Activated T-cell treated with anti-CD3 and anti-CD28 coated beads, Interleukin-2, amount 50 U/mL, for 4 hours (primary cell): Measurements from ENCODE around the gene POU3F2. TPM values are rescaled to one million over a fixed set of nuclear protein-coding genes. Genes with fewer than 3 reads are reported as not detected.

Experiments used
- ATAC-seq, 2 donors: fragments of 200-7000 bp; cut with Tn5 transposase; one replicate each; pipeline ENCODE4 v1.10.0; 2021
- DNase-seq: peaks from one replicate; pipeline ENCODE4 v3.0.0-alpha.2; 2020
- H3K27me3 Mint-ChIP-seq: one replicate; pipeline ENCODE4 v1.8.0; 2021; ENCODE audit warnings: low read depth, mixed read lengths
- H3K36me3 Mint-ChIP-seq: one replicate; pipeline ENCODE4 v1.8.0; 2022; ENCODE audit warnings: mixed read lengths; ENCODE audit not compliant: insufficient read depth
- H3K4me1 Mint-ChIP-seq: one replicate; pipeline ENCODE4 v1.8.0; 2021; ENCODE audit warnings: low read depth, mixed read lengths
- H3K4me3 Mint-ChIP-seq: one replicate; pipeline ENCODE4 v1.8.0; 2021; ENCODE audit warnings: mild to moderate bottlenecking, moderate library complexity, mixed read lengths
- H3K9me3 Mint-ChIP-seq: one replicate; pipeline ENCODE4 v1.8.0; 2021; ENCODE audit warnings: mixed read lengths
- total RNA-seq, 3 donors: library from RNA; stranded (reverse); gene quantifications; one replicate each; pipeline ENCODE4 v1.2.1, GENCODE V29; 2021

Gene POU3F2
- not detected for total RNA-seq

DNA sequence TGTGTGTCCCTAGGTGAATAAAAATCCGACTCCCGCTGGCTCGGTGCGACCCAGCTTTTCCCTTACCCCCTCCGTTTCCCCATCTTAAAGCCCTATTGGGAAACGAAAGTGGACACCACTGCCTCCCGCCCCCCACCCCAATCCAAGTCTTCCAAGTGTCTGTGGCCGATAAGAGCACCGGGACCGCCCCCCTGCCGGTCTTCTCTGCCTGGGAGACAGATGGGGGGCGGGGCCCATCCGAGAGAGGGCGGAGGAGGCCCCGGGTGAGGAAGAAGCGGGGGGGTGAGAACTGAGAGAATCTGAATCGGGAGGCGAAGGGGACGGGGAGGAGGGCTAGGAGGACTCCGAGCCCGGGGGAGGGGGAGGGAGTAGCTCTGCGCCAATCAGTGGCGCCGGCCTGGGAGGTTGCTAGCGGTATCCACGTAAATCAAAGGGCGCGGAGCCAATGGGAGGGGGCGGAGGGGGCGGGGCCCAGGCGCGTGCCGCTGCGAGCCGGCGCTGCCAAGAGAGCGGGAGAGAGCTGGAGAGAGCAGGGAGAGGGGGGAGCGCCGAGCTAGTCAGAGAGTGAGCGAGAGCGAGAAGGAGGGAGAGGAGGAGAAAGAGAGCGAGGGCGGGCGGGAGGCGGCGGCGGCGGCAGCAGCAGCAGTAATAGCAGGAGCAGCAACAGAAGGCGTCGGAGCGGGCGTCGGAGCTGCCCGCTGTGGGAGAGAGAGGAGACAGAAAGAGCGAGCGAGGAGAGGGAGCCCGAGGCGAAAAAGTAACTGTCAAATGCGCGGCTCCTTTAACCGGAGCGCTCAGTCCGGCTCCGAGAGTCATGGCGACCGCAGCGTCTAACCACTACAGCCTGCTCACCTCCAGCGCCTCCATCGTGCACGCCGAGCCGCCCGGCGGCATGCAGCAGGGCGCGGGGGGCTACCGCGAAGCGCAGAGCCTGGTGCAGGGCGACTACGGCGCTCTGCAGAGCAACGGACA lies at the start of gene POU3F2:
POU3F2 (plus strand) TSS at position 515 of the 972 bp plus-strand sequence; CDS start at position 815, 300 bp downstream.
- Mint-ChIP-seq H3K4me1 (peaks cover 37% of the 10 kb centered on the region), H3K36me3 (no peaks in the 10 kb centered on the region), H3K9me3 (no peaks in the 10 kb centered on the region), H3K27me3 (peaks cover 75% of the 10 kb centered on the region), H3K4me3 (peak within 1 kb of the TSS; percentile 86)
- DNase-seq (peak; percentile 58), ATAC-seq (peak; percentile 76 to 78)

DNA sequence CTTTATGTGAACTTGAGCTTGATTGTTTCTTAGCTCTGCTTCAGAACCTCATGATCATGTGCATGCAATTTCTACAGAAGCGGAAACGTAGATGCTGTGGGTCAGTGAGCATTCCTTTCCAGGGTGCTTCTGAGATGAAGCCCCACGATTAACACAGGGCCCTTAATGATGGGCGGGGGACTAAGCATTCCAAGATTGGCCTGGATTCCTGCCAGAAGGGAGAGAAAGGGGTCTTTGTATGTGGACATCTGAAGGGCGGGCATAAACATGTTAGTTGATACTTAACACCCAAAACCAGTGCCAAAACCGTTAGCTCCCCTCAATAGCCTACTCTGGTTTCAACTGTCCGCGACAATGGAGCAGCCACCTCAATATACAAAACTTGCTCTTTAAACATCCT lies 46.9 kb upstream of the POU3F2 start:
- ATAC-seq: no peak
- Mint-ChIP-seq H3K9me3 (no peaks in the 10 kb centered on the region), H3K36me3 (no peaks in the 10 kb centered on the region), H3K4me3 (no peak overlapping the region), H3K4me1 (no peaks in the 10 kb centered on the region), H3K27me3 (peaks cover 32% of the 10 kb centered on the region)
- DNase-seq: no peak

DNA sequence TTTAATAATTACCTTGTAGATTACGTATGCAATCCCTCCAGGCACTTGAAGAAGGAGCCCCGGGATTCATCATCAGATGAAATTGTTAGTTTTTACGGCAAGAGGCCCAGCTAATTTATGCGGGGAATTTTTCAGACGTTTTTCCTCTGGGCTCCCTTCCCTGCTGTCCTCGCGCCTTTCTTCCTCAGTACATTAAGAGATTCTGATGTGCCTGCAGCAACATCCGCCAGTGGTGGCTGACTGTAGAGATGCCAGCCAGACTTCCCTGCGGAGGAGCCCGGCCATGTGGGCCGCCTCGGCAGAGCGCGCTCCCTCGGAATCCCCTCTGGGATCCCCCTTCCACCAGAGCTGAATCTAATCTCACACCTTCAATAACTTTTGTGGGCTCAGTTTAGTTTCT lies 46.4 kb upstream of the POU3F2 start:
- no peaks in the 10 kb centered on the region for H3K4me1 Mint-ChIP-seq
- ATAC-seq (no peak), DNase-seq (no peak)
- no peak overlapping the region for H3K4me3 Mint-ChIP-seq
- peaks cover 30% of the 10 kb centered on the region for H3K27me3 Mint-ChIP-seq
- no peaks in the 10 kb centered on the region for H3K9me3 Mint-ChIP-seq
- H3K36me3 Mint-ChIP-seq: no peaks in the 10 kb centered on the region

DNA sequence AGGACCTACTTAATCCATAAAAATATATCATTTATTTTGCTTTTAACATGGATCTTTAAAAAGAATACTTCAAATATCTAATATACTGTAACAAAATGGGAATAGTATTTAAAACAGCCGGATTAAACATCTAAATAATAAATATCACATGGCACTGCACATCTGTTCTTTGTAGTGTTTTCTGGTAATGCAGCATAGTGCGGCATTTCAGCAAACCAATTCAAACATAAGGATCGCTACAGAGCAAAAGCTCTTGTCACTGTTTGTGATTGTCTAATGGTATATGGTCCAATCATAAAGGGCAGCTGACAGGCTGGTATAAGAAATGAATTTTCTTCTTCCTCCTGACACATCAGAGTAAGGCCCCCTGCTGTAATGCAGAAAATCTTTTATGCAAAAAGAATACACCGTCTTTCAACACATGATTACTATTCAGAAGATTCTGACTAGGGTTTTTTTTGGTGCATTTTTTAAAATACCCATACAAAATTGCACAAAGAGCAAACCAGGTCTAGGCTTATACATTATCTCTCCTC lies 40.0 kb upstream of the POU3F2 start:
- H3K36me3 Mint-ChIP-seq: no peaks in the 10 kb centered on the region
- ATAC-seq (no peak), DNase-seq (no peak)
- no peaks in the 10 kb centered on the region for H3K9me3 Mint-ChIP-seq
- H3K27me3 Mint-ChIP-seq: peaks cover 17% of the 10 kb centered on the region
- no peaks in the 10 kb centered on the region for H3K4me1 Mint-ChIP-seq
- H3K4me3 Mint-ChIP-seq: no peak overlapping the region

DNA sequence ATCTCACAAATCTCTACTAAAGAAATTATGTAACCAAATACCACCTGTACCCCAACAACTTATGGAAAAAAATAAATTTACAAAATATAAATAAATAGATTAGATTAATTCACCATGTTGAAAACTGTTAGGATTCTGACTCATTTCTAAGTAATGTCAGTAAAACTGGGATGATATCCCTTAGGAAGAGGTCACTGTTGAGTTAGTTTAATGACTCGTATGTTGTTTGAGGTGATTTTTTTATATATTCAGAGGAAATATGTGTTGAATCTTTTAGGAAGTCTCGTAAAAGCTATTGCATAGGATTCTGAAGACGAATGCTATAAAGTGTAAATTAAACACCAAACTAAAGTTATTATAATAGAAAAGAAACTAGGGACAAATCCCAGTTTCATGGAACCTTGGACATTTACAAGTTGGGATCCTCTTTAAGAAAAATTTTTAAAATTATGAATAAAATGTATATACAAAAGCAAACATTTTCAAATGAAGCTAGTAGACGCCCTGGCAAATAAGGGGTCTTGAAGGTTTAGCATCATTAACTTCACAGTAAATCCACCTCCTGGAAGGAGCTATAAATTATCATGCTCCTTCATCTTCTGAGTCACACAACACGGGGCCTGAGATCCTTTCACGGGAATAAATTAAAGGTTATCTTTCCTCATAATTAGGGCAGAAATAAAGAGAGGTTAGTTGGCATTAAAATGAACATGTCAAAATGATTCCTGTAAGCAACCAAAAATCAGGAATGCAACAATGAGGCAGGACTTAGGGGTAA lies 37.0 kb upstream of the POU3F2 start:
- Mint-ChIP-seq H3K9me3 (no peaks in the 10 kb centered on the region), H3K27me3 (peaks cover 15% of the 10 kb centered on the region), H3K4me1 (no peaks in the 10 kb centered on the region), H3K36me3 (no peaks in the 10 kb centered on the region), H3K4me3 (no peak overlapping the region)
- no peak for DNase-seq
- ATAC-seq: no peak

DNA sequence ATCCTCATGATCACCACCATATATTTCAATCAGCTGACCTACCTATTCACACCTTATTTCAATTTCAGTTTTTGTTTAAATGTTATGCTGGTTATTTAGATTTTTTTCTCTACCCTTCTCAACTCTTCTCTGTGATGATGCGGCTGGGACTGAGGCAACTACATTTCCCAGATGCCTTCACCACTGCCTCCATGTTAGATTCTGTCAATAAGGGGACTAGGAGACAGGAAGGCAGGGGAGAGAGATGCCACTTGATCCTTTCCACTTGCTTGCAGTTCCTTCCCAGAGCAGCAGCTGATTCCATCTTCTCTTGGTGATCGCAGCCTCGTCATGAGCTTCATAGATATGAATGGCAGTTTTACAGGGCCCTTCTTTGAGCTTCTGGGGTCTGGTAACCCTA lies 33.5 kb upstream of the POU3F2 start:
- Mint-ChIP-seq H3K9me3 (no peaks in the 10 kb centered on the region), H3K27me3 (peaks cover 14% of the 10 kb centered on the region), H3K36me3 (no peaks in the 10 kb centered on the region), H3K4me3 (no peak overlapping the region), H3K4me1 (no peaks in the 10 kb centered on the region)
- DNase-seq (no peak), ATAC-seq (no peak)

DNA sequence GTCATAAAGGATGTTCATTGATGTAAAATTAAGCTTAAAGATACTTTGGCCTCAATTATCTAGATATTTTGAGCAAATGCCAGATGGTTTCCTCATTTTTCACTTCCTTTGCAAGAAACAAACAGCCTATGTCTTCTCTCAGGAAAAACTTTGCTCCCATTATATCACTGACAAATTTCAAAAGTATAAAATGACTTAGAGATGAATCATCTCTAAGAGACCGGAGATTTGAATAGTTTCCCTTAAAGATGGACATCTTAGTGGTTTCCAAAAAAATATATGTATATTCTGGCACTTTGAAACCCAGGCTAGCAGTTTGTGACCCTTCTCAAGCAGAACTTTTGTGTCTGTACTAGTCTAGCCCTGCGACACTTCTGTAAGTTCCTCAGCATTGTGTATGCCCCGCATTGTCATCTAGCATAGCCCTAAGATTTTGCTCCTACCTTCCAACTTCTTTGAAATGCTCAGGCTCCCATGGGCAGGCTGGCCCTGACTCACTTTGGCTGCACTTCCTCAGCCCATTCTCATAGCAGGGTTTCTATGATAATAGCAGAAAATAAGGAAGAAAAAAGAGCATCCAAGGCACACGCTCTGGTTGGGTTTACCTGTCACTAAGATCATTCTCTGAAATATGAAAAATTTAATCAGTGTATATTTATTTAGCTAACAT lies 25.7 kb upstream of the POU3F2 start:
- Mint-ChIP-seq H3K4me3 (no peak overlapping the region), H3K27me3 (peaks cover 16% of the 10 kb centered on the region), H3K4me1 (no peaks in the 10 kb centered on the region), H3K9me3 (no peaks in the 10 kb centered on the region), H3K36me3 (no peaks in the 10 kb centered on the region)
- no peak for DNase-seq
- ATAC-seq: no peak

DNA sequence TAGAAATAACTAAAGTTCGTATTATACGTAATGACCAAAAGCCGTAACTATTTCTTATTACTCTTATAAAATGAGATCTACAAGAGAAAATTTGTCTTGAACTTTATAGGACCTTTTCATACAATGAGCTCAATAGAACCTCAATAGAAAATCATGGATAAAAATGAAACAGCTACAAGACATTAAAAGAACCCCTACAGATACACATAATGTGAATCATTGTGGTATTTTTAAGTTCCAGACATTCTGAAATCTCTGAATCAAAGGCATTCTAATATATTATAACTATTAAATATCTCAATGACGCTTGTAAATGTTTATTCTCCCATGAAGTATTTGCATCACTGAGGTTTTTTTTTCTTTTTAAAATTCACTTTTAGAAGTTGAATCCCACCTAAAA lies 22.2 kb upstream of the POU3F2 start:
- Mint-ChIP-seq H3K4me1 (no peaks in the 10 kb centered on the region), H3K4me3 (no peak overlapping the region), H3K27me3 (peaks cover 20% of the 10 kb centered on the region), H3K36me3 (no peaks in the 10 kb centered on the region), H3K9me3 (peaks cover 7% of the 10 kb centered on the region)
- no peak for ATAC-seq
- no peak for DNase-seq

DNA sequence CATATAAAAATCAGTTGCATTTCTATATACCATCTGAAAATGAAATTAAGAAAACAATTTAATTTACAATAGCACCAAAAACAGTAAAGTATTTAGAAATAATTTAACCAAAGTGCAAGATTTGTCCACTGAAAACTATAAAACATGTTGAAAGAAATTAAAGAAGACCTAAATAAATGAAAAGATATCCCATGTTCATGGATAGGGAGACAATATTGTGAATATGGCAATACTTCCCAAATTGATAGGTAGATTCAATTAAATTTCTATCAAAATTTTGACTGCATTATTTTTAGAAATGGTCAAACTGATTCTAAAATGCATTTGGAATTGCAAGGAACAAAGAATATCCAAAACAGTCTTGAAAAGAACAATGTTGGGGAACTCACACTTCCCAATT lies 17.6 kb upstream of the POU3F2 start:
- no peaks in the 10 kb centered on the region for H3K36me3 Mint-ChIP-seq
- no peak for DNase-seq
- no peak for ATAC-seq
- no peak overlapping the region for H3K4me3 Mint-ChIP-seq
- H3K27me3 Mint-ChIP-seq: peaks cover 37% of the 10 kb centered on the region
- H3K4me1 Mint-ChIP-seq: no peaks in the 10 kb centered on the region
- H3K9me3 Mint-ChIP-seq: peaks cover 7% of the 10 kb centered on the region

DNA sequence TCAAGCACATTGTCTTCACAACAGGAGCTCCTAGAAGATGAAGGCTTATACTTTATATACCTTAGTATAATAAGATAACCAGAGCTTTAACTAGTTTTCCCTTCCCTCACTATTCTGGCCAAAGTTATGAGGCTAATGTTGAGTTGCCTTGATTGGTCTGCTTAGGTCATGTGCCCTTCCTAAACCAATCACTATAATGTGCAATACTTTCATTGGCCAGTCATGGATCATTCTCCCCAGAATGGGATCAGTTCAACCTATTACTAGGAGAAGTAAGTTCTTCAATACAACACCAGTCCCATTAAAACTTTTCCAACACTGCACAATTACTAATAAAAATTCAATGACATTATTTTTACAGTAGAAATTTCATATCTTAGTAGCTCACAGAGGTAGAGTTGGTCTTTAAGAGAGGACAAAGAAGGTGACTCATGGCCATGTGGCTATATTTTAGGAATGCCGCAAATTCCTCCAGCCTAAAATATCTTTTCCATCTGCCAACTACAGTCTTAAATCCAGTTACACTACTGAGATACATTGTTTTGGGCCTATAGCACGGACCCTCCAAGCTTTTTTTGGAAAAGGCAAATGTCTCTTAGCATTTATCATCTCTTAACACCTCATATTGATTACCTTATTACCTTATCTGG lies 12.5 kb upstream of the POU3F2 start:
- no peaks in the 10 kb centered on the region for H3K9me3 Mint-ChIP-seq
- ATAC-seq: no peak

DNA sequence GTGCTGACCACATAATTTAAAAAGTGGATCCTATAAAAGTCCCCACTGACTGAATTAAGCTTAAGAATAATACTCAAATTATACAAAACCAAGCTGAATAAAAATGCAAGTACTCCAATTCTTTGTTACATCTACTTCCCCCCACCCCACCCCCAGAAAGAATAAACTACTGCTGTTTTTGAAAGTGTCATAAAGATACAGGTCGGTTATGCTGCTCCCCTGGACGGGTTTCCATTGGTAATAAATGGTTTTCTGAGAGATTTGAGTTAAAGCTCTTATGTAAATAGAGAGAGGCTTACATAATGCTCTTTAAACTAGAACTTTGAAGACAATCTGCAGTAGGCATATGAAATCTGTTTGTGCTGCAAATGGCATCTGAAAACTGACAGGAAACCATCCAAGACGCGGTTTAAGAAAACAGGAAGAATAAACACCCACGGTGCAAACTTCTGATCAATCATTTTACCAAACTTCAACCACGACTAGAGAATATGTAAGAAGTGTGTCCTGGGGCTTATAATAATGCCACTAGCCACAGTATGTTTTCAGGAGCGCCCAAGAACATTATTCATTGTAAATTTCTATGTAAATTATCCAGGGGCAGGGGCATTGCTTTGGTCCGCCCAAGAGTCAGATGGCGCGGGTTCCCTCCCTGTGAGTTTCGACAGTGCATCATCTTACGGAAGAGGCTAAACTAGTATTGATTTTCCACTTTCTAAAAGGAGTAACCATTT lies 10.8 kb upstream of the POU3F2 start:
- Mint-ChIP-seq H3K36me3 (no peaks in the 10 kb centered on the region), H3K4me3 (peak overlapping the region; percentile 43), H3K9me3 (no peaks in the 10 kb centered on the region), H3K27me3 (peaks cover 75% of the 10 kb centered on the region), H3K4me1 (peaks cover 20% of the 10 kb centered on the region)
- ATAC-seq: peak in 1 of 2 donors; percentile 23
- no peak for DNase-seq

More for the DNA sequence above, 12.5 kb upstream of the POU3F2 start:
- peaks cover 61% of the 10 kb centered on the region for H3K27me3 Mint-ChIP-seq
- H3K4me3 Mint-ChIP-seq: no peak overlapping the region
- peaks cover 16% of the 10 kb centered on the region for H3K4me1 Mint-ChIP-seq
- H3K36me3 Mint-ChIP-seq: no peaks in the 10 kb centered on the region
- DNase-seq: no peak

DNA sequence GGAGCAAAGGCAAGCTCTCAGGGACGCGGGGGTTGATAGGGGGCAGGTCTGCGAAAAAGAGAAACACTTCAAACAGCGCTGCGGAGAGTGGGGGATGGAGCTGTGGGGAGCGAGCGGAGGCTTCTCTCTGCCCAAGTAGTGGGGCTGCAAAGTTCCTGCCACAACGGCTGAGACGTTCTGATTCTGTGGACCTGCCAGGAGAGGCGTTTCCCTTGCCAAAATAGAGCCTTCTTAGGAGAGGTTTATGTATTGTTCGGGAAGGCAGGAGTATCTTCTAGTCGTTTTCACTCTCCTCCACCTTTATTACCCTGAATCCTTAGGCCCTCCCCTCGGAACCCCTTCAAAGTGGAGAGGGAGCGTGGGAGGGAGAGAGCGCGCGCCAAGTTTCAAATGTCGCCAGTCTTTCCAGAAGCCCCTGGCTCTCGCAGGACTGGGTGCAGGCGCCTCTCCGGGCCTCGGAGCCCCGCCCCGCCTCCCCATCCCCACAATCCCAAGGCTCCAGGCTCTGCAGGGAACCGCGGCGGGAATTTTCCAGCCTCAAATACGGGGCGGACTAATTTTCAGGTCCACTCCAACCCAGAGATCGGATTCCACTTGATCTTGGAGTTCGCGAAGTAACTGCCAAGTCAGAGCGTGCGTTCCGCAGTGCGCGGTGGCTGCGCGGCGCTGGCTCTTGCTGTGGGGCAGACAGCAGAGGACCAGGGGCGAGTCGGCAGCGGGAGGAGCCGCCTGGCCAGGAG lies 10.0 kb upstream of the POU3F2 start:
- no peak for DNase-seq
- Mint-ChIP-seq H3K36me3 (no peaks in the 10 kb centered on the region), H3K4me1 (peaks cover 23% of the 10 kb centered on the region), H3K9me3 (no peaks in the 10 kb centered on the region), H3K27me3 (peaks cover 81% of the 10 kb centered on the region), H3K4me3 (peak overlapping the region; percentile 43)
- ATAC-seq: peak in 1 of 2 donors; percentile 4
